Testis (tissue), 3 donors: ENCODE measurements around the gene HPSE2. TPM values are rescaled to one million over a fixed set of nuclear protein-coding genes. Genes with fewer than 3 reads are reported as not detected.

Experiments used
- DNase-seq: peaks from one replicate; pipeline ENCODE4 v3.0.0-alpha.2; 2019
- H3K27ac ChIP-seq, 2 donors: fragments of 200-600 bp; sonication (generic); one replicate each; pipeline ENCODE4 v1.5.1; 2019
- H3K27me3 ChIP-seq: fragments of 200-600 bp; sonication (generic); one replicate; pipeline ENCODE4 v1.5.1; 2019
- H3K36me3 ChIP-seq: fragments of 200-600 bp; sonication (generic); one replicate; pipeline ENCODE4 v1.5.1; 2017; ENCODE audit warnings: low read depth; ENCODE audit errors: missing control alignments
- H3K4me1 ChIP-seq: fragments of 200-600 bp; sonication (generic); one replicate; pipeline ENCODE4 v1.5.1; 2019
- H3K4me3 ChIP-seq, 2 donors: fragments of 200-600 bp; sonication (generic); one replicate each; pipeline ENCODE4 v1.5.1; 2017 to 2019
- H3K9me3 ChIP-seq: fragments of 200-600 bp; sonication (generic); one replicate; pipeline ENCODE4 v1.5.1; 2017
- CTCF ChIP-seq, 3 experiments: fragments of 450-650 bp in 2 of 3; fragments of 200-600 bp in 1 of 3; sonication (generic) in 1 of 3; IDR thresholded peaks; one replicate each; pipeline ENCODE4 v1.5.1; 2016 to 2019; ENCODE audit warnings: antibody characterized with exemption in 3 of 3, mild to moderate bottlenecking in 2 of 3, moderate library complexity in 1 of 3
- POLR2A ChIP-seq: fragments of 450-650 bp; IDR thresholded peaks from one replicate; pipeline ENCODE4 v1.6.1; 2017; ENCODE audit warnings: antibody characterized with exemption, mild to moderate bottlenecking, moderate library complexity
- WGBS, 2 donors: methylation state at CpG; one replicate each; pipeline ENCODE4 v1.1.5; 2018; 5-methylcytosine and 5-hydroxymethylcytosine counted together
- intact Hi-C: fragments of 100-400 bp; cut with DNase I; formaldehyde crosslinking; loops from one replicate; pipeline ENCODE4 v1.15.1; 2023; ENCODE audit warnings: low total_unique reads
- polyA plus RNA-seq: library from polyadenylated mRNA; stranded (reverse); fragments of 350-450 nt; fragmentation: Illumina TruSeq; extraction: RNeasy Lipid Tissue Mini Kit (QIAGEN cat#74804); gene quantifications from one replicate; pipeline ENCODE4 v1.2.3, GENCODE V29; 2014; ENCODE audit warnings: low read depth, low replicate concordance; ENCODE audit not compliant: insufficient read depth
- total RNA-seq, 2 donors: library from RNA; depleted of rRNA; stranded (reverse); fragments of >200 nt; gene quantifications; one replicate each; pipeline ENCODE4 v1.2.3, GENCODE V29; 2016

The HPSE2 gene
- total and polyA plus RNA-seq, 3 donors from 2014 or later, result 1.7 to 4.1 (median 2.5) TPM

GRCh38 chr10:98748298-98748697 is 487.4 kb downstream of the HPSE2 start:
- 45 to 62% methylated on average over 1 of the region's 1 CpG for WGBS, 2 donors
- intact Hi-C loops, result no loop called here
- Histone ChIP-seq H3K27me3 (no peaks in the 10 kb centered on the region), H3K27ac (no peak overlapping the region), H3K9me3 (no peaks in the 10 kb centered on the region), H3K36me3 (no peaks in the 10 kb centered on the region), H3K4me1 (no peaks in the 10 kb centered on the region), H3K4me3 (no peak overlapping the region)
- TF ChIP-seq POLR2A, result no peak
- peak; percentile 17 for DNase-seq

GRCh38 chr10:98745645-98746044 is 490.0 kb downstream of the HPSE2 start:
- no peaks in the 10 kb centered on the region for H3K36me3 ChIP-seq
- H3K4me1 ChIP-seq, result no peaks in the 10 kb centered on the region
- no peak overlapping the region for H3K4me3 ChIP-seq
- H3K9me3 ChIP-seq, result no peaks in the 10 kb centered on the region
- TF ChIP-seq CTCF (IDR thresholded peaks at IDR 0.05) (no peak), POLR2A (no peak)
- no peak for DNase-seq
- H3K27ac ChIP-seq, result no peak overlapping the region
- 88 to 91% methylated on average over 2 of the region's 2 CpGs for WGBS, 2 donors
- no peaks in the 10 kb centered on the region for H3K27me3 ChIP-seq
- intact Hi-C loops, result no loop called here

DNA sequence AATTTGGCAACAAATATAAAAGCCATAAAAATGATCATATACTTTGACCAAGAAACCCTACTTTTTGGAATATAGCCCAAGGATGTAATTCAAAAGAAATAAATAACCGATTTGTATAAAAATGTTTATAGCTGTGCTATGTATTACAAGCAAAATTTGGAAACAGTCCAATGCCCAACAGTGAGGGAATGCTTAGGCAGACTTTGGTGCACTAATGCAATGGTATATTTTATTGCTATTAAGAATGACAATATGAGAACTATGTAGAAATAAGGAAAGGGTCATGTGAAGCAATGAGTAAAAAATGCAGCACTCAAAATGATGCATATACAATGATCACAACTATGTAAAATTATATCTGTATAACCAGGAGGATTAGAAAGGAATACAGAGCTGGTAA is 515.1 kb downstream of the HPSE2 start:
- Histone ChIP-seq H3K36me3 (no peaks in the 10 kb centered on the region), H3K9me3 (no peaks in the 10 kb centered on the region), H3K27me3 (no peaks in the 10 kb centered on the region), H3K4me3 (no peak overlapping the region), H3K27ac (no peak overlapping the region), H3K4me1 (no peaks in the 10 kb centered on the region)
- no peak for DNase-seq
- WGBS, 2 donors, result 44 to 55% methylated on average over 1 of the region's 1 CpG
- TF ChIP-seq POLR2A, result no peak
- no peak for TF ChIP-seq CTCF (IDR thresholded peaks at IDR 0.05)
- intact Hi-C loops, result no loop called here

DNA sequence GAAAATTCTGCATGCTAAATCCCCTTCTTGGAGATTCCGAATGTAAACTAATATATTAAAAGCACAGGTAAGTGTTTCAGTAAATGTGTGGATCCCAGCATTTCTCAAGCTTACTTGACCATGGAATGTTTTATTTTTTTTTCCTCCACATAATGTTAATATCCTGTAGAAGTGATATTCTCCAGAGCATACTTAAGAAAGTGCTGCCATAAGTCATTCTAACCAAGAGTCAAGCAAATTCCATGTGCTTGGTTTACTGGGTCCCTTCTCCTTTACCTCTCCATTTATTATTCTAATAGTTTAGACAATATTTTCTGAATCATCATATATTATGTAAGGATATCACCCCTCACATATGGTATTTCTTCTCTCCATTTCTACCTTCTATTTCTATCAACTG is 522.1 kb downstream of the HPSE2 start:
- WGBS, 2 donors, result 84 to 88% methylated on average over 1 of the region's 1 CpG
- no peak for DNase-seq
- intact Hi-C loops, result no loop called here

DNA sequence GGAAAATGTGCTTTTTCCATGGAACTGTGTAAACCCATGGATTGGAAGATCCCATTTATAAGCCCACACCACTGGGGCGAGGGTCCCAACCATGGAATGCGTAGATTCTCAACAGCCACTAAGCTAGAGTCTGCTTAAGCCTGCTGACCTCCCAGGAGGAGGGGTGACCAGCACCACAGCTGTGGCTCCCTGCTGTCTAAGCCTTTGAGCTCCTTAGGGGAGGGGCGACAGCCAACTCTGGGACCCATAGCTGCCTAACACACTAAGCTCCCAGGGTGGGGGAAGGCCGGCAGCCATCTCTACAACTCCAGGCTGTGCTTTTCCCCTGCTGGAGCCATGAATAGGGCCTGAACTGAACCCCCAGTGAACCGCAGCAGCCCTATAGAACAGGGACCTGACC is 539.1 kb downstream of the HPSE2 start:
- no peak for DNase-seq
- H3K27me3 ChIP-seq, result no peaks in the 10 kb centered on the region
- no peaks in the 10 kb centered on the region for H3K9me3 ChIP-seq
- whole genome bisulfite sequencing, 2 donors, result 43 to 73% methylated on average over 2 to 5 of the region's 5 CpGs
- H3K36me3 ChIP-seq, result no peaks in the 10 kb centered on the region
- H3K4me3 ChIP-seq, result no peak overlapping the region
- intact Hi-C loops, result no loop called here
- no peaks in the 10 kb centered on the region for H3K4me1 ChIP-seq
- no peak for TF ChIP-seq POLR2A
- TF ChIP-seq CTCF (IDR thresholded peaks at IDR 0.05), result no peak
- H3K27ac ChIP-seq, result no peak overlapping the region

More for the DNA sequence above, 522.1 kb downstream of the HPSE2 start:
- H3K9me3 ChIP-seq, result no peaks in the 10 kb centered on the region
- no peaks in the 10 kb centered on the region for H3K27me3 ChIP-seq
- no peaks in the 10 kb centered on the region for H3K36me3 ChIP-seq
- H3K27ac ChIP-seq, result no peak overlapping the region
- no peak overlapping the region for H3K4me3 ChIP-seq
- no peaks in the 10 kb centered on the region for H3K4me1 ChIP-seq
- no peak for TF ChIP-seq CTCF (IDR thresholded peaks at IDR 0.05)
- no peak for TF ChIP-seq POLR2A
